IPS DF 6.9 (cell line): Measurements from ENCODE around the gene DNAJA3.

Experiments used
- DNase-seq: peaks from one replicate; pipeline ENCODE4 v3.0.0-alpha.2; 2013; ENCODE audit warnings: low read depth, low spot score
- H3K27ac ChIP-seq: one replicate; pipeline ENCODE4 v1.5.1; 2013; ENCODE audit warnings: low read length, control low read depth
- H3K27me3 ChIP-seq: 2 replicates; pipeline ENCODE4 v1.6.1; 2013; ENCODE audit warnings: mild to moderate bottlenecking, low read length; ENCODE audit not compliant: control insufficient read depth, insufficient read depth
- H3K36me3 ChIP-seq: 2 replicates; pipeline ENCODE4 v1.6.1; 2013; ENCODE audit warnings: low read length; ENCODE audit not compliant: control insufficient read depth, insufficient read depth
- H3K4me1 ChIP-seq: 2 replicates; pipeline ENCODE4 v1.6.1; 2013; ENCODE audit warnings: low read length; ENCODE audit not compliant: control insufficient read depth, insufficient read depth
- H3K4me3 ChIP-seq: 2 replicates; pipeline ENCODE4 v1.5.1; 2013; ENCODE audit warnings: mild to moderate bottlenecking, low read length
- H3K9me3 ChIP-seq: 2 replicates; pipeline ENCODE4 v1.6.1; 2013; ENCODE audit warnings: low read length, inconsistent platforms; ENCODE audit not compliant: control insufficient read depth, insufficient read depth
- WGBS: extraction: QIAGEN DNeasy Blood & Tissue Kit; methylation state at CpG from one replicate; pipeline ENCODE4 v1.1.7; 2013; ENCODE audit warnings: mixed read lengths, missing lambda C conversion rate; ENCODE audit not compliant: insufficient read length, insufficient coverage; 5-methylcytosine and 5-hydroxymethylcytosine counted together

The DNAJA3 gene

GRCh38 chr16:4477966-4478365, 52.3 kb downstream of the DNAJA3 start:
- no CpG with 5 or more reads among the region's 2 CpGs for WGBS
- no peak overlapping the region for H3K27ac ChIP-seq
- H3K27me3 ChIP-seq = no peaks in the 10 kb centered on the region
- no peaks in the 10 kb centered on the region for H3K36me3 ChIP-seq
- H3K9me3 ChIP-seq = peaks cover 2% of the 10 kb centered on the region; the same call in 1 of the 2 replicates
- H3K4me3 ChIP-seq = no peak overlapping the region
- DNase-seq = no peak
- peaks cover 3% of the 10 kb centered on the region for H3K4me1 ChIP-seq

GRCh38 chr16:4481526-4481925, 55.9 kb downstream of the DNAJA3 start:
- H3K4me1 ChIP-seq = peaks cover 1% of the 10 kb centered on the region; the same call in 1 of the 2 replicates
- H3K4me3 ChIP-seq = no peak overlapping the region
- DNase-seq = no peak
- peaks cover 2% of the 10 kb centered on the region; the same call in 1 of the 2 replicates for H3K9me3 ChIP-seq
- no peaks in the 10 kb centered on the region for H3K36me3 ChIP-seq
- no peak overlapping the region for H3K27ac ChIP-seq
- no CpG with 5 or more reads among the region's 2 CpGs for WGBS
- no peaks in the 10 kb centered on the region for H3K27me3 ChIP-seq

- no CpG with 5 or more reads among the region's 1 CpG for WGBS
- Histone ChIP-seq H3K27ac (no peak overlapping the region), H3K4me3 (no peak overlapping the region), H3K36me3 (no peaks in the 10 kb centered on the region), H3K9me3 (peaks cover 2% of the 10 kb centered on the region; the same call in 1 of the 2 replicates), H3K27me3 (no peaks in the 10 kb centered on the region), H3K4me1 (peaks cover 1% of the 10 kb centered on the region; the same call in 1 of the 2 replicates)
- DNase-seq = no peak
These were observed 56.3 kb downstream of the DNAJA3 start for GRCh38 chr16:4481963-4482362.

GRCh38 chr16:4486126-4486893, 60.6 kb downstream of the DNAJA3 start:
- Histone ChIP-seq H3K9me3 (peaks cover 2% of the 10 kb centered on the region; the same call in 1 of the 2 replicates), H3K4me3 (no peak overlapping the region), H3K27ac (no peak overlapping the region), H3K36me3 (no peaks in the 10 kb centered on the region), H3K27me3 (no peaks in the 10 kb centered on the region), H3K4me1 (peaks cover 1% of the 10 kb centered on the region; the same call in 1 of the 2 replicates)
- no peak for DNase-seq
- no CpG with 5 or more reads among the region's 3 CpGs for WGBS

- H3K9me3 ChIP-seq = no peaks in the 10 kb centered on the region
- no peak overlapping the region for H3K27ac ChIP-seq
- no peaks in the 10 kb centered on the region for H3K27me3 ChIP-seq
- no peak overlapping the region for H3K4me3 ChIP-seq
- no peak for DNase-seq
- no CpG with 5 or more reads among the region's 5 CpGs for WGBS
- no peaks in the 10 kb centered on the region for H3K4me1 ChIP-seq
- no peaks in the 10 kb centered on the region for H3K36me3 ChIP-seq
These were observed 62.4 kb downstream of the DNAJA3 start for GRCh38 chr16:4487955-4488498.

- Histone ChIP-seq H3K4me1 (no peaks in the 10 kb centered on the region), H3K4me3 (no peak overlapping the region), H3K27ac (no peak overlapping the region), H3K27me3 (no peaks in the 10 kb centered on the region), H3K9me3 (no peaks in the 10 kb centered on the region), H3K36me3 (no peaks in the 10 kb centered on the region)
- no CpG with 5 or more reads among the region's 1 CpG for WGBS
- no peak for DNase-seq
These were observed 62.9 kb downstream of the DNAJA3 start for GRCh38 chr16:4488499-4488967.

- Histone ChIP-seq H3K4me1 (no peaks in the 10 kb centered on the region), H3K9me3 (no peaks in the 10 kb centered on the region), H3K27me3 (no peaks in the 10 kb centered on the region), H3K27ac (no peak overlapping the region), H3K4me3 (no peak overlapping the region), H3K36me3 (no peaks in the 10 kb centered on the region)
- no CpG with 5 or more reads among the region's 5 CpGs for WGBS
- no peak for DNase-seq
These were observed 63.4 kb downstream of the DNAJA3 start for GRCh38 chr16:4489030-4489429.

GRCh38 chr16:4491898-4492297, 66.2 kb downstream of the DNAJA3 start:
- no peaks in the 10 kb centered on the region for H3K9me3 ChIP-seq
- no peaks in the 10 kb centered on the region for H3K36me3 ChIP-seq
- DNase-seq = no peak
- no peak overlapping the region for H3K27ac ChIP-seq
- H3K4me1 ChIP-seq = peaks cover 3% of the 10 kb centered on the region; the same call in 1 of the 2 replicates
- WGBS = no CpG with 5 or more reads among the region's 4 CpGs
- H3K27me3 ChIP-seq = no peaks in the 10 kb centered on the region
- no peak overlapping the region for H3K4me3 ChIP-seq

- Histone ChIP-seq H3K4me3 (no peak overlapping the region), H3K4me1 (peaks cover 3% of the 10 kb centered on the region; the same call in 1 of the 2 replicates), H3K27ac (no peak overlapping the region), H3K36me3 (no peaks in the 10 kb centered on the region), H3K27me3 (no peaks in the 10 kb centered on the region), H3K9me3 (no peaks in the 10 kb centered on the region)
- no peak for DNase-seq
- no CpG with 5 or more reads among the region's 6 CpGs for WGBS
These were observed 69.2 kb downstream of the DNAJA3 start for GRCh38 chr16:4494746-4495490.

- Histone ChIP-seq H3K9me3 (no peaks in the 10 kb centered on the region), H3K4me3 (no peak overlapping the region), H3K27ac (no peak overlapping the region), H3K36me3 (no peaks in the 10 kb centered on the region), H3K4me1 (peaks cover 3% of the 10 kb centered on the region; the same call in 1 of the 2 replicates), H3K27me3 (no peaks in the 10 kb centered on the region)
- no CpG with 5 or more reads among the region's 2 CpGs for WGBS
- no peak for DNase-seq
These were observed 70.1 kb downstream of the DNAJA3 start for GRCh38 chr16:4495766-4496165.
